Measurements from ENCODE around the gene SPI1.

Gene SPI1

DNA sequence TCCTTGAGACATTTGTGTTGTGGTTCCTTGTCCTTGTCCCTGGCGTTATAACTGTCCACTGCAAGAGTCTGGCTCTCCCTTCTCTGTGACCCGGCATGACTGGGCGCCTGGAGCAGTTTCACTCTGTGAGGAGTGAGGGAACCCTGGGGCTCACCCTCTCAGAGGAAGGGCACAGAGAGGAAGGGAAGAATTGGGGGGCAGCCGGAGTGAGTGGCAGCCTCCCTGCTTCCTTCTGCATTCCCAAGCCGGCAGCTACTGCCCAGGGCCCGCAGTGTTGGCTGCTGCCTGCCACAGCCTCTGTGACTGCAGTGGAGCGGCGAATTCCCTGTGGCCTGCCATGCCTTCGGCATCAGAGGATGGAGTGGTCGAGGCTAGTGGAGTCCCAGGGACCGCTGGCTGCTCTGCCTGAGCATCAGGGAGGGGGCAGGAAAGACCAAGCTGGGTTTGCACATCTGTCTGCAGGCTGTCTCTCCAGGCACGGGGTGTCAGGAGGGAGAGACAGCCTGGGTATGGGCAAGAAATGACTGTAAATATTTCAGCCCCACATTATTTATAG, 48.8 kb downstream of the SPI1 start (continued):
- TF ChIP-seq ZNF280C (tag by site-specific recombination; IDR thresholded peaks at IDR 0.05) (no peak), ZXDB (tag by site-specific recombination; IDR thresholded peaks at IDR 0.05) (no peak), ZNF324 (tag by site-specific recombination; IDR thresholded peaks at IDR 0.05) (no peak), ZNF514 (tag by site-specific recombination; IDR thresholded peaks at IDR 0.05) (no peak), GLIS2 (tag by site-specific recombination; IDR thresholded peaks at IDR 0.05) (no peak), KLF10 (tag by site-specific recombination; IDR thresholded peaks at IDR 0.05) (no peak), ZBTB49 (tag by site-specific recombination; IDR thresholded peaks at IDR 0.05; ENCODE audit: low read depth) (no peak), ZNF785 (tag by site-specific recombination; IDR thresholded peaks at IDR 0.05) (no peak)
- TF ChIP-seq, protein P1, sequence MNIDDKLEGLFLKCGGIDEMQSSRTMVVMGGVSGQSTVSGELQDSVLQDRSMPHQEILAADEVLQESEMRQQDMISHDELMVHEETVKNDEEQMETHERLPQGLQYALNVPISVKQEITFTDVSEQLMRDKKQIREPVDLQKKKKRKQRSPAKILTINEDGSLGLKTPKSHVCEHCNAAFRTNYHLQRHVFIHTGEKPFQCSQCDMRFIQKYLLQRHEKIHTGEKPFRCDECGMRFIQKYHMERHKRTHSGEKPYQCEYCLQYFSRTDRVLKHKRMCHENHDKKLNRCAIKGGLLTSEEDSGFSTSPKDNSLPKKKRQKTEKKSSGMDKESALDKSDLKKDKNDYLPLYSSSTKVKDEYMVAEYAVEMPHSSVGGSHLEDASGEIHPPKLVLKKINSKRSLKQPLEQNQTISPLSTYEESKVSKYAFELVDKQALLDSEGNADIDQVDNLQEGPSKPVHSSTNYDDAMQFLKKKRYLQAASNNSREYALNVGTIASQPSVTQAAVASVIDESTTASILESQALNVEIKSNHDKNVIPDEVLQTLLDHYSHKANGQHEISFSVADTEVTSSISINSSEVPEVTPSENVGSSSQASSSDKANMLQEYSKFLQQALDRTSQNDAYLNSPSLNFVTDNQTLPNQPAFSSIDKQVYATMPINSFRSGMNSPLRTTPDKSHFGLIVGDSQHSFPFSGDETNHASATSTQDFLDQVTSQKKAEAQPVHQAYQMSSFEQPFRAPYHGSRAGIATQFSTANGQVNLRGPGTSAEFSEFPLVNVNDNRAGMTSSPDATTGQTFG (tag by site-specific recombination; IDR thresholded peaks at IDR 0.05; ENCODE audit: borderline replicate concordance): no peak

DNA sequence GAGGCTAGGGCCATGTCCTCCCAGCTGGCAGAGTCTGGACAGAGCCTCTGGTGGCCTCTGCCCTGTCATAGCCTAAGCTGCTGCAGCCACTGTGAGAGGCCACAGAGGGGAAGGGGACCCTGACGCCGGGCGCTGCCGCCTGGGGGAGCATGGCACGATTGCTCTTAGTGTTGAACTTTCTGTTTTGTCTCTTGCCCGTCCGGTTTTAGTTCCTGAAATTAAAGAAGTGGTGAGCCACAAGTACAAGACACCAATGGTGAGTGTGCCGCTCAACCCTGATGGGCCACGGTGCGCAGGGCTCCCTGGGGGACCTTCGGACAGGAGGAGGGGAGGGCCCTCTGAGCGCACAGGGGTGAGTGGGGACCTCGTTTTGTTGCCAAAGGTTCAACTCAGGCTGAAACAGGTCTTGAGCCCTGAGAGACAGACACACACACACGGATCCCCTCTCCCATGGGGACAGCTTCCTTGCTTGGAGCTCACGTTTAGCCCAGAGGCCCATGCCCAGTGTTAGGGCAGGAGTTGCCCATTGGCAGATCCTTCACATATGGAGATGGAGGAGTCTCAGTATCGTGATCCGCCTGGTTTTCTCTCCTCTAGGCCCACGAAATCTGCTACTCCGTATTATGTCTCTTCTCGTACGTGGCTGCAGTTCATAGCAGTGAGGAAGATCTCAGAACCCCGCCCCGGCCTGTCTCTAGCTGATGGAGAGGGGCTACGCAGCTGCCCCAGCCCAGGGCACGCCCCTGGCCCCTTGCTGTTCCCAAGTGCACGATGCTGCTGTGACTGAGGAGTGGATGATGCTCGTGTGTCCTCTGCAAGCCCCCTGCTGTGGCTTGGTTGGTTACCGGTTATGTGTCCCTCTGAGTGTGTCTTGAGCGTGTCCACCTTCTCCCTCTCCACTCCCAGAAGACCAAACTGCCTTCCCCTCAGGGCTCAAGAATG, 49.6 kb downstream of the SPI1 start:
- no peak overlapping the region for H3K27ac ChIP-seq (ENCODE audit: extremely low read depth, low read depth, low read length)
- ChIA-PET POLR2A (no interaction called here), CTCF (interaction anchor here (1.0 to 1.1 kb wide), 2 partner anchors 18 to 166 kb away, joined by 3 to 4 read pairs; no protein-coding TSS in a partner anchor)
- no peaks in the 10 kb centered on the region for H3K4me1 ChIP-seq (ENCODE audit: control insufficient read depth, insufficient read depth, low read length)
- no peaks in the 10 kb centered on the region for H3K9me3 ChIP-seq (ENCODE audit: control insufficient read depth, insufficient read depth, low read depth, low read length)
- no peak for TF ChIP-seq ZNF521 (tag by site-specific recombination; IDR thresholded peaks at IDR 0.05)
- TF ChIP-seq KLF16 (tag by site-specific recombination; IDR thresholded peaks at IDR 0.05): no peak
- no peak for TF ChIP-seq ZFHX2 (tag by site-specific recombination; conservative IDR thresholded peaks at IDR 0.05)
- no peak for TF ChIP-seq ZNF530 (tag by site-specific recombination; IDR thresholded peaks at IDR 0.05; ENCODE audit: low read depth)
- no peak for TF ChIP-seq PRDM6 (tag by site-specific recombination; IDR thresholded peaks at IDR 0.05)
- no peak for TF ChIP-seq ZNF658 (tag by site-specific recombination; IDR thresholded peaks at IDR 0.05)
- no peak for TF ChIP-seq WT1 (tag by site-specific recombination; IDR thresholded peaks at IDR 0.05)
- no peak for TF ChIP-seq ZIC2 (tag by site-specific recombination; IDR thresholded peaks at IDR 0.05)
- TF ChIP-seq ZNF157 (tag by site-specific recombination; IDR thresholded peaks at IDR 0.05): no peak
- no peak for TF ChIP-seq GLI2 (tag by site-specific recombination; IDR thresholded peaks at IDR 0.05; ENCODE audit: borderline replicate concordance, low read depth)
- no peak for TF ChIP-seq ZNF514 (tag by site-specific recombination; IDR thresholded peaks at IDR 0.05)
- TF ChIP-seq ZNF302 (tag by site-specific recombination; IDR thresholded peaks at IDR 0.05; ENCODE audit: low read depth): no peak
- no peak for TF ChIP-seq ZEB2 (tag by site-specific recombination; IDR thresholded peaks at IDR 0.05)
- no peak for TF ChIP-seq ZNF202 (tag by site-specific recombination; IDR thresholded peaks at IDR 0.05; ENCODE audit: borderline replicate concordance)
- no peak for TF ChIP-seq KLF1 (tag by site-specific recombination; IDR thresholded peaks at IDR 0.05)
- no peak for TF ChIP-seq ZNF23 (tag by site-specific recombination; IDR thresholded peaks at IDR 0.05; ENCODE audit: borderline replicate concordance)
- H3K4me3 ChIP-seq (ENCODE audit: low read depth, low read length): no peak overlapping the region
- peaks cover 0 to 4% of the 10 kb centered on the region in 2 experiments; a peak in 1 of 3 replicates for H3K36me3 ChIP-seq (ENCODE audit: control insufficient read depth in 2 of 2, insufficient read depth in 1 of 2, low read length in 2 of 2)

Measured in HEK293 (cell line).